Stimulated activated CD4-positive, alpha-beta T cell treated with anti-CD3 and anti-CD28 coated beads, Interleukin-1b, Interleukin-23, amount 100 ng/mL, for 24 hours (primary cell): ENCODE measurements around the gene TMEM81.

Experiments
- DNase-seq, 4 experiments: peaks; one replicate each; pipeline ENCODE4 v3.0.0-alpha.2; 2020; ENCODE audit warnings: low read depth in 4 of 4, low spot score in 1 of 4

The TMEM81 gene

GRCh38 chr1:205077158-205077933 is 6.9 kb downstream of the TMEM81 start:
- DNase-seq, result no peak

GRCh38 chr1:205076245-205076761 is 8.0 kb downstream of the TMEM81 start:
- no peak for DNase-seq

GRCh38 chr1:205075642-205076155 is 8.6 kb downstream of the TMEM81 start:
- DNase-seq, result no peak

- DNase-seq, result no peak
Measured at GRCh38 chr1:205074513-205074912, 9.7 kb downstream of the TMEM81 start.

GRCh38 chr1:205074084-205074483 is 10.2 kb downstream of the TMEM81 start:
- no peak for DNase-seq

- no peak for DNase-seq
Measured at GRCh38 chr1:205073511-205073910, 10.7 kb downstream of the TMEM81 start.

GRCh38 chr1:205072881-205073280 is 11.4 kb downstream of the TMEM81 start:
- no peak for DNase-seq

- no peak for DNase-seq
Measured at GRCh38 chr1:205072286-205072685, 12.0 kb downstream of the TMEM81 start.

- DNase-seq, result no peak
Measured at GRCh38 chr1:205071801-205072200, 12.5 kb downstream of the TMEM81 start.

GRCh38 chr1:205071028-205071409 is 13.2 kb downstream of the TMEM81 start:
- DNase-seq, result no peak

- no peak for DNase-seq
Measured at GRCh38 chr1:205069371-205070125, 14.7 kb downstream of the TMEM81 start.

- DNase-seq, result no peak
Measured at GRCh38 chr1:205068457-205069040, 15.7 kb downstream of the TMEM81 start.

- DNase-seq, result no peak
Measured at GRCh38 chr1:205068001-205068400, 16.3 kb downstream of the TMEM81 start.

- DNase-seq, result no peak
Measured at GRCh38 chr1:205067031-205067430, 17.2 kb downstream of the TMEM81 start.

GRCh38 chr1:205066141-205066818 is 18.0 kb downstream of the TMEM81 start:
- no peak for DNase-seq

GRCh38 chr1:205065666-205066065 is 18.6 kb downstream of the TMEM81 start:
- no peak for DNase-seq

GRCh38 chr1:205064741-205065316 is 19.4 kb downstream of the TMEM81 start:
- DNase-seq, result no peak

GRCh38 chr1:205064301-205064700 is 20.0 kb downstream of the TMEM81 start:
- no peak for DNase-seq

GRCh38 chr1:205062895-205063294 is 21.4 kb downstream of the TMEM81 start:
- no peak for DNase-seq

- no peak for DNase-seq
Measured at GRCh38 chr1:205062319-205062718, 21.9 kb downstream of the TMEM81 start.

GRCh38 chr1:205061665-205062069 is 22.6 kb downstream of the TMEM81 start:
- peak; percentile 34 to 61 (median 46) for DNase-seq
